Stimulated activated effector memory CD8-positive, alpha-beta T cell treated with anti-CD3 and anti-CD28 coated beads, Interleukin-12 subunit alpha, Interleukin-12 subunit beta, amount 100 ng/mL, for 72 hours (primary cell): ENCODE measurements around the gene EZH2.

ENCODE experiments used
- ATAC-seq: fragments of 150-1000 bp; cut with Tn5 transposase; 2 replicates; pipeline ENCODE4 v1.10.0; 2021
- DNase-seq, 2 donors: peaks; one replicate each; pipeline ENCODE4 v3.0.0; 2021 to 2022; ENCODE audit warnings: low spot score in 2 of 2
- H3K27ac Mint-ChIP-seq: one replicate; pipeline ENCODE4 v1.8.0; 2022; ENCODE audit warnings: mild to moderate bottlenecking, mixed read lengths
- H3K36me3 Mint-ChIP-seq: one replicate; pipeline ENCODE4 v1.8.0; 2022; ENCODE audit warnings: mild to moderate bottlenecking, mixed read lengths
- H3K4me1 Mint-ChIP-seq: one replicate; pipeline ENCODE4 v1.8.0; 2022; ENCODE audit warnings: mixed read lengths
- H3K4me3 Mint-ChIP-seq: one replicate; pipeline ENCODE4 v1.8.0; 2022; ENCODE audit warnings: mild to moderate bottlenecking, mixed read lengths
- H3K9me3 Mint-ChIP-seq: one replicate; pipeline ENCODE4 v1.8.0; 2022; ENCODE audit warnings: mixed read lengths

Gene EZH2

GRCh38 chr7:148884049-148884298 is at the start of gene EZH2:
TSS of gene EZH2 (minus strand) at chr7:148884291. CDS start at chr7:148847298, 36,993 bp downstream.
- Mint-ChIP-seq H3K4me1 (peaks cover 13% of the 10 kb centered on the region), H3K4me3 (peak within 1 kb of the TSS; percentile 85), H3K9me3 (no peaks in the 10 kb centered on the region), H3K27ac (peak within 1 kb of the TSS; percentile 98), H3K36me3 (peaks cover 37% of the 10 kb centered on the region)
- no peak for DNase-seq
- peak; percentile 45 for ATAC-seq

GRCh38 chr7:148931470-148931869 is 47.4 kb upstream of the EZH2 start:
- no peak for DNase-seq
- Mint-ChIP-seq H3K9me3 (no peaks in the 10 kb centered on the region), H3K4me3 (no peak overlapping the region), H3K4me1 (peaks cover 9% of the 10 kb centered on the region), H3K27ac (no peak overlapping the region), H3K36me3 (no peaks in the 10 kb centered on the region)
- ATAC-seq: no peak

GRCh38 chr7:148930335-148930734 is 46.2 kb upstream of the EZH2 start:
- H3K4me3 Mint-ChIP-seq: no peak overlapping the region
- no peaks in the 10 kb centered on the region for H3K9me3 Mint-ChIP-seq
- peaks cover 10% of the 10 kb centered on the region for H3K4me1 Mint-ChIP-seq
- no peak overlapping the region for H3K27ac Mint-ChIP-seq
- ATAC-seq (no peak), DNase-seq (no peak)
- no peaks in the 10 kb centered on the region for H3K36me3 Mint-ChIP-seq

- peaks cover 10% of the 10 kb centered on the region for H3K4me1 Mint-ChIP-seq
These were observed 45.1 kb upstream of the EZH2 start for GRCh38 chr7:148929176-148929575.

GRCh38 chr7:148927123-148928045 is 43.3 kb upstream of the EZH2 start:
- H3K4me1 Mint-ChIP-seq: peaks cover 10% of the 10 kb centered on the region
- no peak overlapping the region for H3K27ac Mint-ChIP-seq
- H3K36me3 Mint-ChIP-seq: no peaks in the 10 kb centered on the region
- H3K9me3 Mint-ChIP-seq: no peaks in the 10 kb centered on the region
- H3K4me3 Mint-ChIP-seq: no peak overlapping the region
- DNase-seq (no peak), ATAC-seq (no peak)

More at GRCh38 chr7:148929176-148929575, 45.1 kb upstream of the EZH2 start:
- H3K9me3 Mint-ChIP-seq: no peaks in the 10 kb centered on the region
- DNase-seq (no peak), ATAC-seq (no peak)
- H3K4me3 Mint-ChIP-seq: no peak overlapping the region
- H3K27ac Mint-ChIP-seq: no peak overlapping the region
- H3K36me3 Mint-ChIP-seq: no peaks in the 10 kb centered on the region

GRCh38 chr7:148925836-148926235 is 41.7 kb upstream of the EZH2 start:
- DNase-seq: no peak
- Mint-ChIP-seq H3K9me3 (no peaks in the 10 kb centered on the region), H3K27ac (no peak overlapping the region), H3K36me3 (no peaks in the 10 kb centered on the region), H3K4me3 (no peak overlapping the region), H3K4me1 (peaks cover 23% of the 10 kb centered on the region)
- ATAC-seq: no peak

- Mint-ChIP-seq H3K4me3 (no peak overlapping the region), H3K9me3 (no peaks in the 10 kb centered on the region), H3K4me1 (peaks cover 26% of the 10 kb centered on the region), H3K36me3 (no peaks in the 10 kb centered on the region), H3K27ac (no peak overlapping the region)
- DNase-seq (no peak), ATAC-seq (no peak)
These were observed 39.9 kb upstream of the EZH2 start for GRCh38 chr7:148924011-148924410.

GRCh38 chr7:148921806-148922205 is 37.7 kb upstream of the EZH2 start:
- no peak for DNase-seq
- H3K9me3 Mint-ChIP-seq: no peaks in the 10 kb centered on the region
- ATAC-seq: no peak
- no peak overlapping the region for H3K4me3 Mint-ChIP-seq
- H3K36me3 Mint-ChIP-seq: no peaks in the 10 kb centered on the region
- no peak overlapping the region for H3K27ac Mint-ChIP-seq
- peaks cover 20% of the 10 kb centered on the region for H3K4me1 Mint-ChIP-seq

GRCh38 chr7:148921189-148921588 is 37.1 kb upstream of the EZH2 start:
- no peaks in the 10 kb centered on the region for H3K36me3 Mint-ChIP-seq

GRCh38 chr7:148919859-148920258 is 35.8 kb upstream of the EZH2 start:
- ATAC-seq (peak; percentile 69), DNase-seq (no peak)
- H3K4me1 Mint-ChIP-seq: peaks cover 24% of the 10 kb centered on the region
- no peaks in the 10 kb centered on the region for H3K9me3 Mint-ChIP-seq
- H3K4me3 Mint-ChIP-seq: no peak overlapping the region
- H3K27ac Mint-ChIP-seq: no peak overlapping the region
- H3K36me3 Mint-ChIP-seq: no peaks in the 10 kb centered on the region

More at GRCh38 chr7:148921189-148921588, 37.1 kb upstream of the EZH2 start:
- Mint-ChIP-seq H3K4me3 (no peak overlapping the region), H3K9me3 (no peaks in the 10 kb centered on the region), H3K4me1 (peaks cover 16% of the 10 kb centered on the region), H3K27ac (no peak overlapping the region)
- peak; percentile 11 for ATAC-seq
- DNase-seq: no peak

GRCh38 chr7:148918058-148918596 is 34.0 kb upstream of the EZH2 start:
- Mint-ChIP-seq H3K4me3 (no peak overlapping the region), H3K4me1 (peaks cover 41% of the 10 kb centered on the region), H3K9me3 (no peaks in the 10 kb centered on the region), H3K36me3 (peaks cover 14% of the 10 kb centered on the region), H3K27ac (no peak overlapping the region)
- DNase-seq (no peak), ATAC-seq (no peak)

- DNase-seq (no peak), ATAC-seq (no peak)
- Mint-ChIP-seq H3K4me1 (peaks cover 44% of the 10 kb centered on the region), H3K27ac (no peak overlapping the region), H3K9me3 (no peaks in the 10 kb centered on the region), H3K36me3 (peaks cover 18% of the 10 kb centered on the region), H3K4me3 (no peak overlapping the region)
These were observed 32.1 kb upstream of the EZH2 start for GRCh38 chr7:148916186-148916585.

- Mint-ChIP-seq H3K36me3 (peaks cover 18% of the 10 kb centered on the region), H3K4me3 (peak overlapping the region; percentile 58), H3K27ac (peak overlapping the region; percentile 89), H3K4me1 (peaks cover 37% of the 10 kb centered on the region), H3K9me3 (no peaks in the 10 kb centered on the region)
- DNase-seq (no peak), ATAC-seq (no peak)
These were observed 31.1 kb upstream of the EZH2 start for GRCh38 chr7:148915211-148915610.

GRCh38 chr7:148914208-148914777 is 30.2 kb upstream of the EZH2 start:
- Mint-ChIP-seq H3K4me3 (peak overlapping the region; percentile 58), H3K36me3 (peaks cover 18% of the 10 kb centered on the region), H3K9me3 (no peaks in the 10 kb centered on the region), H3K4me1 (peaks cover 37% of the 10 kb centered on the region), H3K27ac (peak overlapping the region; percentile 89)
- peak; percentile 82 for ATAC-seq
- DNase-seq: peak; percentile 40 to 79

- ATAC-seq (peak; percentile 89), DNase-seq (peak in 1 of 2 donors; percentile 73)
- Mint-ChIP-seq H3K36me3 (peaks cover 18% of the 10 kb centered on the region), H3K4me1 (peaks cover 37% of the 10 kb centered on the region), H3K4me3 (peak overlapping the region; percentile 58), H3K27ac (peak overlapping the region; percentile 89), H3K9me3 (no peaks in the 10 kb centered on the region)
These were observed 28.9 kb upstream of the EZH2 start for GRCh38 chr7:148912758-148913541.
